HG02763 (cell line): ENCODE measurements around the gene C6orf163.

ENCODE experiments used
- ATAC-seq: cut with Tn5 transposase; IDR thresholded peaks from one replicate; pipeline ENCODE4 v1.9.1; 2021; ENCODE audit warnings: mild to moderate bottlenecking, moderate library complexity; ENCODE audit not compliant: unreplicated experiment

C6orf163 gene

DNA sequence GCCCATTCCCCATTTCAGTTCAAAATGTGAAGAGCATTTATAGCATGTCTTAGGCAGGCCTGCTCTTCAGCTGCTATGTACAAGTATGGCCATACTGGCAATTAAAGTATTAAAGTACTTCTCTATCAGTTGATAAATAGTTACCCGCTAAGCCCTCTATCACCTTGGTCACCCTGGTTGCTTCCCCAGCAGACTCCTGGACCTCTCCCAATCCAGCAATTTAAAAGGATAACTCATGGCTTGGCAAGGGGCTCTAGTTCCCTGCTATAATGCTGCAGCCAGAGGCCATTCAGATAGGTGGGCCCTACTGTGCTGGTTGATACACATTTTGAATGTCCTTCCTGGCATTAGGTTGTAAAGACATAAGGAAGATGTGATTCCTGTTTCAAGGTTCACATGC is 7.0 kb downstream of the C6orf163 start:
- no peak for ATAC-seq

GRCh38 chr6:87356181-87356580 is 11.6 kb downstream of the C6orf163 start:
- no peak for ATAC-seq

- no peak for ATAC-seq
Observed at GRCh38 chr6:87357479-87358196, 13.0 kb downstream of the C6orf163 start.

GRCh38 chr6:87364602-87365252 is 20.1 kb downstream of the C6orf163 start:
- ATAC-seq = no peak

DNA sequence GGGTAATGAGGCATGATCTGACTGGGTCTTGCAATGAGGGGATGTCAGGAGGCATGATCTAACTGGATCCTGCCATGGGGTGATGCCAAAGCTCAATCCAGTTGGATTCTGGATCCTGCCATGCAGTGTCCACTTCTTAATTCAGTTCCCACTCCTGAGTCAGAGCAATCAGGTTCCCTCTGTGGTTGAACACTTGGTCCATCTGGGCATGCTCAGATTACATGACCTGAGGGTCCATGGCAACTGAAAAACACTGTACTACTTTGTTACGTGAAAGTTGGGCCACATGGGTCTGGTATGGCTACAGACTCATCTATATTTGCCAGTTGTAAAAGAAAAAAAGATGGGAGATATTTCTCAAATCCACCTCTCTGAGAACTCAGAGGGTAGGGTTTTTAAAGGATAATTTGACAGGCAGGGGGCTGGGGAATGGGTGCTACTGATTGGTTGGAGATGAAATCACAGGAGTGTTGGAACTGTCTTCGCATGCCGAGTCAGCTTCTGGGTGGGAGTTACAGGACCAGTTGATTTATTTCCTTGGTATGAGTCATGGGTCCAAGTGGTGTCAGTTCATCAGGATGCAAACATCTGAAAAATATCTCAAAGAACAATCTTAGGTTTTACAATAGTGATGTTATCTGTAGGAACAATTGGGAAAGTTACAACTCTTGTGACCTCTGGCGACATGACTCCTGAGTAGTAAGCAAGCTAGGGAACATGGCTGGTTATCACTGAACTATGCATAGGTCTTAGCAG is 21.6 kb downstream of the C6orf163 start:
- no peak for ATAC-seq

DNA sequence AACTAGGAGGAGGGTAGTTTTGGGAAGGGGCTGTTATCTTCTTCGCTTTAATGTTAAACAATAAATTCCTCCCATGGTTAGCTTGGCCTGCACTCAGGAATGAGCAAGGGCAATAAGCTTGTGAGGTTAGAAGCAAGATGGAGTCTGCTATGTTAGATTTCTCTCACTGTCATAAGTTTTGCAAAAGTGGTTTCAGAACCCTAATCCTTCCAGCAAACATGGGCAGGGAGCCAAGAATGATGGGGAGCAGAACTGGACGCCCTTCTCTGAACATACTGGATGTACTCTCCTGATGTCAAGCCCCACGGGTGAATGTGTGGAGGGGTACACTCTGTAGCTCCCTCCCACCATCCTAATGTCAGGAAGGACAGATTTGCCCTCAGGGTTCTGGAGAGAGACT is 22.3 kb downstream of the C6orf163 start:
- ATAC-seq = no peak

DNA sequence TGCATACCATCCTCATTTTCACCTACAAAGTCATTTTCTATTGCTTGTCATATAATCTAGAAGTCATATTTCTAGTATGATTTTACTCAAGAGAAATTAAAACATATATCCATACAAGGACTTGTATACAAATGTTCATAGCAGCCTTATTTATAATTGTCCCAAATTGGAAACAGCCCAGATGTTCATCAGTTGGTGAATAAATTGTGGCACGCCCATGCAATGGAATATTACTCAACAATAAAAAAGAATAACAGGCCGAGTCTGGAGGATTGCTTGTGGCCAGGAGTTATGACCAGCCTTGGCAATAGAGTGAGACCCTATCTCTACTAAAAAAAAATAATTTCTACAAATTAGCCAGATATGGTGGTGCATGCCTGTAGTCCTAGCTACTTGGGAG is 28.8 kb downstream of the C6orf163 start:
- ATAC-seq = no peak

- ATAC-seq = no peak
Observed at GRCh38 chr6:87375315-87375714, 30.7 kb downstream of the C6orf163 start.

DNA sequence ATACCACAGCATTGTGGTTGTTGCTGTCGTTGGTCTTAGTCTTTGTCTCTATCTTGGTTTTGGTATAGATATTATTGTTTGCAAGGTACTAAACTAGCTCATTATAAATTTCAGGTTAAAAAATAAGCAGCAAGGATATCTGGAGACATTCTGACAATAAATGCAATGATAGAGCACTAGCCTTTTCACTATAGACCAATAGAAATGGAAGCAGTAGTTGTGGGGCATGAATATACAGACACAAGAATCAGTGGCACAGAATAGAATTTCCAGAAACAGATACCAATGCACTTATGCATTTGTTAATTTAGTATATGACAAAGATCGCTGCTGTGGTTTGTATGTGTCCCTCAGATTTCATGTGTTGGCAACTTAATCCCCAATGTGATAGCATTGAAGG is 32.0 kb downstream of the C6orf163 start:
- ATAC-seq = no peak

DNA sequence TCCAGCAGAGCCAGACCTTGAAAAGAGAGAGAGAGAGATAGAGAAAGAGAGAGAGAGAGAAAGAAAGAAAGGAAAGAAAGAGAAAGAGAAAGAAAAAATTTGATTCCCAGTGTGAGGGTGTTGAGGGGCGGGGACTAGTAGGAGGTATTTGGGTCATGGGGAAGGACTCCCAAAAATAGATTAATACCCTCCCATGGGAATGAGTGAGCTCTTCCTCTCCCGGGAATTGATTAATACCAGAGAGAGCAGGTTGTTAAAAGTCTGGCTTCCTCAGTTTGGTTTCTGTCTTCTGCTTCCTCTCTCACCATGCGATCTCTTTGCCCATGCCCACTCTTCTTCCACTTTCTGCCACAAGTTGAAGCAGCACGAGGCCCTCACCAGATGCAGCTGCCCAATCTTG is 34.3 kb downstream of the C6orf163 start:
- ATAC-seq = peak; percentile 54

GRCh38 chr6:87382861-87383260 is 38.2 kb downstream of the C6orf163 start:
- ATAC-seq = no peak

GRCh38 chr6:87384038-87384437 is 39.4 kb downstream of the C6orf163 start:
- ATAC-seq = no peak

DNA sequence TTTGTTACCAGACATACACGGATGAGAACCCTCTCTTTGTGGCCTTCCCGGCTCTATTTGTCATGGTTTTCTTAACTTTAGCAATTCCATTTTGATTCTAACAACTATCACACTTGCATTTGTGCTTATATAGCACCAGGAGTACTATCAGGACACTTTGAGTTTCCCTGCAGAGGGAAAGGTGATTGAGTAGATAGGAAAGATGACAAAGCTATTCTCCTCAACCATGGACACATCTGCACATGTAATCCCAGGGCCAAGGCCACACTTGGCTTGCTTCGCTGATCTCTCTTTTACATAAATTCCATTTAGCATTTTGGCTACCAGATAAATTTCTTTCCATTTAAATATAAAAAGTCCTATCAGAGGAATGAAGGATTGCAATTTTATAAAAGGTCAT is 39.8 kb downstream of the C6orf163 start:
- ATAC-seq = no peak

GRCh38 chr6:87391334-87391733 is 46.7 kb downstream of the C6orf163 start:
- no peak for ATAC-seq

GRCh38 chr6:87393026-87393622 is 48.5 kb downstream of the C6orf163 start:
- peak; percentile 72 for ATAC-seq

DNA sequence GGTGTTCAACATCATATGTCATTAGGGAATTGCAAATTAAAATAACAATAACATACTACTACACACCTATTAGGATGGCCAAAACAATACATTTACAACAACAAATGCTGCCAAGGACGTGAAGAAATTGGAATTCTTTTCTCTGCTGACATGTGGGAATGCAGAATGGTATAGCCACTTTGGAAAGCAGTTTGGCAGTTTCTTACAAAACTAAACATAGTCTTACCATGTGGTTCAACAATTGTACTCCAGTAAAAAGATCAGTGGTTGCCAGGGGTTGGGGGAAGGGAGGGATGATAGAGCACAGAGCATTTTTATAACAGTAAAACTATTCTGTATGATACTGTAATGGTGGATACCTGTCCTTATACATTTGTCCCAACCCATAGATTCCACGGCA is 50.8 kb downstream of the C6orf163 start:
- no peak for ATAC-seq

DNA sequence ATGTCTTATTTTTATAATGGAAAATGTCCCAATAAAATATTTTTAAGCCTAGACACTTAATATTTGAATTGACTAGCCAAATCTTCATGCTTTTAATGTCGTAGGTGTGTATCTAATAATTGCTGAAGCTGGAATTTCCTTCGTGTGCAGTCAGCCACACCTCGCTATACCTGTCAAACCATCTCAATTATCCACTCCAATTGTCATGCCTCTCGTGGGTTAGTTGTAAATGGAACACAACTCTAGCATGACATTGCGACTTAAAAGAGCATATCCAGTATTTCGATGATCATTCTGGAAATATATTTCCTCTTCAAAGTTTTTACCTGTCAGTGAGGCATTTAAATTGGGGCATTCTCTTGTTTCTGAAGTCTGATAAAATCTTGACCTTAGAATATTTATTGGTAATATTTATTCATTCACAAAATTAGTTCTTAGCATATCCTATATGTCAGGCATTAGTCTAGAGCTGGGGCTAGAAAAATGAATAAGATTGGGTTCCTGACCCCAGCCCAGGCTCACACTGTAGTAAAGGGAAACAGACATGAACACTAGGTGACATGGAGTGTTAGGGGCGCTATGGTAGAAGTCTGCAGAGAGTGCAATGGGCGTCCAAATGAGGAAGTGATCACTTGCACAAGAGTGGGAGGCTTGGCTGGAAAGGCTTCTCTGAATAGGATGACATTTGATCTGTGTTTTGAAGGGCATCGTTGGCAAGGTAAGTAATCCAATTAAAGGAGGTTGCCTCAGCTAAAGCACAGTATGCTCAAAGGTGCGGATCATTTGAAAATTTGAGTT is 52.2 kb downstream of the C6orf163 start:
- peak; percentile 60 for ATAC-seq

GRCh38 chr6:87397656-87398055 is 53.0 kb downstream of the C6orf163 start:
- ATAC-seq = no peak

DNA sequence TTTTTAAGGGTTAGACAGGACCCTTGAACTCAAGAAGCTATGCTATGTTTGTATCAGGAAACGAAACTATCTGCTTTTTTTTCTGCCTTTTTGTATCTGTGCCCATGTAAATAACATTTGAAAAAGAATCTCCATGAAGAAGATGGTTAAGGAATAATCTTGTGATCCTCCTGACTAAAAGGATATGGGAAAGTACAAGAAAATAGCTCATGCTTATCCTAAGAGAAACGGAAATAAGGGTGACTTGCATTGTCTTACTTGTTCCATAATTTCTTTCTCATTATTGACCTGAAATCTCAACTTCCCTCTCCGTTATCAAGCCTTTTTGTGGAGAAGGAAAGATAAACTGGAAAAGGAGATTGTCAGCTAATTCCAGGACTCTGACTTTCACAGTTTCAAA is 57.2 kb downstream of the C6orf163 start:
- ATAC-seq = no peak

GRCh38 chr6:87407561-87407900 is 62.9 kb downstream of the C6orf163 start:
- ATAC-seq = peak; percentile 3
